Keratinocyte (primary cell): ENCODE data around the gene PLEKHG4.

Experiments used
- CTCF ChIP-seq, 3 experiments: IDR thresholded peaks in 1 of 3; conservative IDR thresholded peaks in 1 of 3; optimal IDR thresholded peaks in 1 of 3; 2 replicates in 2 of 3; 3 replicates in 1 of 3; pipeline versions ENCODE3 to v1.5.1; 2011; ENCODE audit warnings: low read length in 3 of 3, mild to moderate bottlenecking in 3 of 3, moderate library complexity in 2 of 3, control low read depth in 1 of 3, inconsistent platforms in 1 of 3; ENCODE audit not compliant: insufficient read depth in 2 of 3; ENCODE audit errors: extremely low read depth in 1 of 3
- EZH2 ChIP-seq: IDR thresholded peaks from one replicate; pipeline ENCODE4 v1.6.1; 2012; ENCODE audit warnings: inconsistent platforms, mild to moderate bottlenecking, low read length, moderate library complexity

- TF ChIP-seq CTCF (optimal IDR thresholded peaks at IDR 0.05 in 1 of 3, IDR thresholded peaks at IDR 0.05 in 1 of 3, conservative IDR thresholded peaks at IDR 0.05 in 1 of 3; ENCODE audit: extremely low read depth in 1 of 3, insufficient read depth in 2 of 3, low read length in 3 of 3), result no peak
- no peak for TF ChIP-seq EZH2
Measured at GRCh38 chr16:67258161-67258835, 21.0 kb upstream of the PLEKHG4 start.
